Spleen (tissue), 11 donors: ENCODE data around the gene SLC2A10. TPM values are rescaled to one million over a fixed set of nuclear protein-coding genes. Genes with fewer than 3 reads are reported as not detected.

Source experiments
- DNase-seq: peaks from one replicate; pipeline ENCODE4 v3.0.0-alpha.2; 2020
- H3K27ac ChIP-seq, 8 donors: fragments of 200-600 bp; sonication (generic) in 7 of 8; 1 replicate in 4 of 8; 2 replicates in 4 of 8; pipeline versions ENCODE4 v1.5.0 to v1.8.0; 2016 to 2021; ENCODE audit warnings: inconsistent platforms in 4 of 8, mild to moderate bottlenecking in 4 of 8, moderate library complexity in 1 of 8
- H3K27me3 ChIP-seq, 7 donors: fragments of 200-600 bp; sonication (generic) in 6 of 7; replicated peaks in 1 of 7; 1 replicate in 4 of 7; 2 replicates in 3 of 7; pipeline versions ENCODE4 v1.5.0 to v1.8.0; 2016 to 2021; ENCODE audit warnings: inconsistent platforms in 3 of 7, mild to moderate bottlenecking in 1 of 7
- H3K36me3 ChIP-seq, 6 donors: fragments of 200-600 bp; sonication (generic) in 5 of 6; 1 replicate in 4 of 6; 2 replicates in 2 of 6; pipeline versions ENCODE4 v1.5.0 to v1.8.0; 2016 to 2021; ENCODE audit warnings: inconsistent platforms in 2 of 6
- H3K4me1 ChIP-seq, 6 donors: fragments of 200-600 bp; sonication (generic) in 5 of 6; 1 replicate in 3 of 6; 2 replicates in 3 of 6; pipeline versions ENCODE4 v1.5.0 to v1.8.0; 2016 to 2021; ENCODE audit warnings: inconsistent platforms in 3 of 6
- H3K4me3 ChIP-seq, 8 donors: fragments of 200-600 bp; sonication (generic) in 7 of 8; 1 replicate in 4 of 8; 2 replicates in 4 of 8; pipeline versions ENCODE4 v1.5.0 to v1.8.0; 2016 to 2021; ENCODE audit warnings: inconsistent platforms in 4 of 8, mild to moderate bottlenecking in 4 of 8, moderate library complexity in 2 of 8
- H3K9me3 ChIP-seq, 8 donors: fragments of 200-600 bp; sonication (generic) in 7 of 8; 1 replicate in 4 of 8; 2 replicates in 4 of 8; pipeline versions ENCODE4 v1.5.0 to v1.8.0; 2016 to 2021; ENCODE audit warnings: inconsistent platforms in 4 of 8
- POLR2A ChIP-seq, 3 donors: fragments of 450-650 bp; IDR thresholded peaks; one replicate each; pipeline ENCODE4 v1.5.1; 2017; ENCODE audit warnings: antibody characterized with exemption in 3 of 3, mild to moderate bottlenecking in 1 of 3
- POLR2AphosphoS5 ChIP-seq, 3 donors: sonication (generic); formaldehyde crosslinking; IDR thresholded peaks; one replicate each; pipeline ENCODE4 v1.5.1; 2017; ENCODE audit warnings: antibody characterized with exemption in 3 of 3
- WGBS, 5 donors: extraction: QIAGEN DNeasy Blood & Tissue Kit in 3 of 5; methylation state at CpG; one replicate each; pipeline versions ENCODE4 v1.1.5 to v1.1.7; 2013 to 2018; 5-methylcytosine and 5-hydroxymethylcytosine counted together
- intact Hi-C: fragments of 100-400 bp; cut with DNase I; formaldehyde crosslinking; loops from one replicate; pipeline ENCODE4 v1.15.0; 2023; ENCODE audit warnings: low total_unique reads
- polyA plus RNA-seq, 3 donors: library from polyadenylated mRNA; stranded (reverse); fragments of 200-250 nt; gene quantifications; one replicate each; pipeline ENCODE4 v1.2.1, GENCODE V29; 2013
- total RNA-seq, 7 donors: library from RNA; depleted of rRNA in 3 of 7; stranded (reverse); fragments of >200 nt in 3 of 7; fragmentation: NEBNext Ultra II Directional in 4 of 7; extraction: Animal tissue kit (Norgen Biotek cat#: 25700) in 4 of 7; gene quantifications; one replicate each; pipeline versions ENCODE4 v1.1.0 to v1.2.1, GENCODE V29; 2016 to 2021
- TF ChIP-seq, protein P1 (sequence below), 11 experiments: fragments of 200-600 bp in 7 of 11; fragments of 450-650 bp in 4 of 11; sonication (generic) in 4 of 11; IDR thresholded peaks in 8 of 11; conservative IDR thresholded peaks in 3 of 11; 1 replicate in 7 of 11; 2 replicates in 4 of 11; pipeline versions ENCODE4 v1.4.0 to v1.8.0; 2016 to 2021; ENCODE audit warnings: antibody characterized with exemption in 11 of 11, inconsistent platforms in 4 of 11, mild to moderate bottlenecking in 1 of 11
- donor health status: healthy with polysubstance abuse.
- donor health status: DM: no; HTN: no; CAD: no; lungs with moderate emphysema.
- donor health status: DM: no; HTN: no; CAD: no.
- donor health status: Bipolar disorder and iron deficiency.
- donor health status: healthy.
- donor health status: DM: no; HTN: no; CAD: no.
- donor health status: DM: yes; HTN: yes; CAD: no.

SLC2A10 gene
- total and polyA plus RNA-seq, 10 donors = 1.9 to 7.3 (median 2.9) TPM

DNA sequence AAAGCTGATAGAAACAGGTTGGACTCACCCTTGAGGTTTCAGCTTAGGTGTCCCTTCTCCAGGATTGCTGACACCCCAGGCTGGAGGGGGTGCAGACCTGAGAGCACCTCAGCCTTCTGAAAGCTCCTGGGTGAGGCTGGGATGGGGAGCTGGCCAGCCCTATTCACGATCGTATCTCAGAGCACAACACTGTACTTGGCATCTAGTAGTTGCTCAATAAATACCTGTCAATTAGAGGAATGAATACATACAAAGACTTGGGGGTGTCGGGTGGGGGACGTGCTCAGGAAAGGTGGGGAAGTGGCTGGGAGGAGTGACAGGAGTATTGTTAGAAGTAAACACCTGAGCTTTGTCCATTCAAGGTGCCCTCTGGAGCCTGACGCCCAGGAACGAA is 61.7 kb downstream of the SLC2A10 start:
- peaks cover 0 to 58% (median 3%) of the 10 kb centered on the region in 7 donors for H3K27me3 ChIP-seq
- TF ChIP-seq POLR2A (IDR thresholded peaks at IDR 0.05) (no peak), POLR2AphosphoS5 (IDR thresholded peaks at IDR 0.05) (no peak)
- TF ChIP-seq, protein P1, sequence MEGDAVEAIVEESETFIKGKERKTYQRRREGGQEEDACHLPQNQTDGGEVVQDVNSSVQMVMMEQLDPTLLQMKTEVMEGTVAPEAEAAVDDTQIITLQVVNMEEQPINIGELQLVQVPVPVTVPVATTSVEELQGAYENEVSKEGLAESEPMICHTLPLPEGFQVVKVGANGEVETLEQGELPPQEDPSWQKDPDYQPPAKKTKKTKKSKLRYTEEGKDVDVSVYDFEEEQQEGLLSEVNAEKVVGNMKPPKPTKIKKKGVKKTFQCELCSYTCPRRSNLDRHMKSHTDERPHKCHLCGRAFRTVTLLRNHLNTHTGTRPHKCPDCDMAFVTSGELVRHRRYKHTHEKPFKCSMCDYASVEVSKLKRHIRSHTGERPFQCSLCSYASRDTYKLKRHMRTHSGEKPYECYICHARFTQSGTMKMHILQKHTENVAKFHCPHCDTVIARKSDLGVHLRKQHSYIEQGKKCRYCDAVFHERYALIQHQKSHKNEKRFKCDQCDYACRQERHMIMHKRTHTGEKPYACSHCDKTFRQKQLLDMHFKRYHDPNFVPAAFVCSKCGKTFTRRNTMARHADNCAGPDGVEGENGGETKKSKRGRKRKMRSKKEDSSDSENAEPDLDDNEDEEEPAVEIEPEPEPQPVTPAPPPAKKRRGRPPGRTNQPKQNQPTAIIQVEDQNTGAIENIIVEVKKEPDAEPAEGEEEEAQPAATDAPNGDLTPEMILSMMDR (IDR thresholded peaks at IDR 0.05 in 8 of 11, conservative IDR thresholded peaks at IDR 0.05 in 3 of 11) = no peak
- WGBS, 5 donors = 82 to 90% (median 84%) methylated on average over 6 of the region's 6 CpGs
- no peaks in the 10 kb centered on the region for H3K4me1 ChIP-seq
- H3K27ac ChIP-seq = no peak overlapping the region
- intact Hi-C loops = no loop called here
- H3K36me3 ChIP-seq = no peaks in the 10 kb centered on the region
- H3K4me3 ChIP-seq = no peak overlapping the region
- DNase-seq = no peak
- H3K9me3 ChIP-seq = no peaks in the 10 kb centered on the region

DNA sequence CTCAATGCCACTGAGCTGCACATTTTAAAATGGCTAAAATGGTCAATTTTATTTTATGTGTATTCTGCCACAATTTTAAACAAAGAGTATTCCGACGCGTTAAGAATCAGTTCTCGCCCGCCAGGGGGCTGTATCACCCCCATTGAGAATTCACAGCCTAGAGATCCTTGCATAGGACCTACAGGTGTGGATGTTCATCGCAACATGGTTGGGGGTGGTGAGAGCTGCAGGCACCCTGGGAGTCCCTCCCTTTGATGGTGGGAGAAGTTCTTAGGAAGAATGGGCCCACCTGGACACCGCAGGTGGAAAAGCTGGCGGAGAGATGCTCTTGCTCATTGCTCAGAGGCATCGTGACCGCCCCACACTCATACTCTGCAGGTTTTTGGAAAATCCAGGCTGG is 63.5 kb downstream of the SLC2A10 start:
- TF ChIP-seq, protein P1 (IDR thresholded peaks at IDR 0.05 in 8 of 11, conservative IDR thresholded peaks at IDR 0.05 in 3 of 11) = no peak
- TF ChIP-seq POLR2A (IDR thresholded peaks at IDR 0.05) (no peak), POLR2AphosphoS5 (IDR thresholded peaks at IDR 0.05) (no peak)
- no peaks in the 10 kb centered on the region for H3K4me1 ChIP-seq
- 79 to 88% (median 82%) methylated on average over 8 to 10 of the region's 10 CpGs for WGBS, 5 donors
- intact Hi-C loops = no loop called here
- no peak for DNase-seq
- peaks cover 0 to 67% (median 3%) of the 10 kb centered on the region in 7 donors for H3K27me3 ChIP-seq
- no peak overlapping the region for H3K4me3 ChIP-seq
- H3K27ac ChIP-seq = no peak overlapping the region
- no peaks in the 10 kb centered on the region for H3K36me3 ChIP-seq
- H3K9me3 ChIP-seq = no peaks in the 10 kb centered on the region

DNA sequence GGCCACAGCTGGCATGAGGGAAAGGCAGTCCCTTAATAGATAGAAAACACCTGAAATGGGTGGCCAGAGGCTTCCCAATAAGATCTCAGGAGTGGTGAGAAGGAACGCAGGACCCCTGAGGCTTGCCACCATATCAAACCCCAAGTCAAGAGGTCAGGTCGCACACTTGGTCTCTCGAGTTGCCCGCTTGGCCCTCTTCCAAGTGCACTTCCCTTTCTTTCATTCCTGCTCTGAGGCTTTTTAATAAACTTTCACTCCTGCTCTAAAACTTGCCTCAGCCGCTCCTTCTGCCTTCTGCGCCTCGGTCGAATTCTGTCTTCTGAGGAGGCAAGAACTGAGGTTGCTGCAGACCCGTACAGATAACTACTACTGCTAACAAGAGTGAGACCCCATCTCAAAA is 64.2 kb downstream of the SLC2A10 start:
- H3K4me3 ChIP-seq = no peak overlapping the region
- H3K9me3 ChIP-seq = no peaks in the 10 kb centered on the region
- 31 to 50% (median 35%) methylated on average over 9 of the region's 9 CpGs for WGBS, 5 donors
- DNase-seq = no peak
- H3K27me3 ChIP-seq = peaks cover 0 to 66% (median 3%) of the 10 kb centered on the region in 7 donors
- H3K4me1 ChIP-seq = no peaks in the 10 kb centered on the region
- no peak overlapping the region for H3K27ac ChIP-seq
- TF ChIP-seq, protein P1 (IDR thresholded peaks at IDR 0.05 in 8 of 11, conservative IDR thresholded peaks at IDR 0.05 in 3 of 11) = no peak
- intact Hi-C loops = no loop called here
- no peaks in the 10 kb centered on the region for H3K36me3 ChIP-seq

DNA sequence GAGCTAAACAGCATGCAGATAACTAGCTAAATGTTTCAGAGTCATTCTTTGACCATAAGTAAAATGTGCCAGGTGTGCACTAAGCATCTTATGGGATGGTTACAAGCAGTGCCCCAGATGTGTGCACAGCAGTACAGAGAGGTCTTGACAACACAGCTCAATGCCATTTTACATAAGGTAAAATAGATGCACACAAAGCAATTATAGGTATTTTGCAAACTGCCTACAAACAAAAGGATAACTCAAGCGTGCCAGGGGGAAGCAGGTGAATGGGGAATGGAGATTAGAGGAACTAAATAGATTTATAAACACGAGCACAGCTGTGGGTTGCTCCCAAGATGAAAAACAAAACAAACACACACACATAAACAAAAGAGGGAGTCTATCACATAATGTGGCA is 64.8 kb downstream of the SLC2A10 start:
- no peak overlapping the region for H3K4me3 ChIP-seq
- no peaks in the 10 kb centered on the region for H3K36me3 ChIP-seq
- intact Hi-C loops = no loop called here
- no peaks in the 10 kb centered on the region for H3K4me1 ChIP-seq
- DNase-seq = no peak
- H3K27me3 ChIP-seq = peaks cover 0 to 66% (median 3%) of the 10 kb centered on the region in 7 donors
- no peaks in the 10 kb centered on the region for H3K9me3 ChIP-seq
- 21 to 41% (median 33%) methylated on average over 2 of the region's 2 CpGs for whole genome bisulfite sequencing, 5 donors
- TF ChIP-seq POLR2A (IDR thresholded peaks at IDR 0.05) = no peak
- TF ChIP-seq, protein P1 (IDR thresholded peaks at IDR 0.05 in 8 of 11, conservative IDR thresholded peaks at IDR 0.05 in 3 of 11) = no peak
- no peak for TF ChIP-seq POLR2AphosphoS5 (IDR thresholded peaks at IDR 0.05)
- H3K27ac ChIP-seq = no peak overlapping the region
